GM18507 (cell line): Measurements from ENCODE around the gene COPS7A.

Experiments used
- DNase-seq: peaks from one replicate; pipeline ENCODE4 v3.0.0; 2011; ENCODE audit warnings: low read depth; ENCODE audit not compliant: insufficient read length; ENCODE audit errors: extremely low spot score
- FAIRE-seq: peaks from 2 replicates; lab custom pipeline; 2011; peaks lifted over from hg19 to GRCh38; lab: Jason Lieb, UNC

COPS7A gene

DNA sequence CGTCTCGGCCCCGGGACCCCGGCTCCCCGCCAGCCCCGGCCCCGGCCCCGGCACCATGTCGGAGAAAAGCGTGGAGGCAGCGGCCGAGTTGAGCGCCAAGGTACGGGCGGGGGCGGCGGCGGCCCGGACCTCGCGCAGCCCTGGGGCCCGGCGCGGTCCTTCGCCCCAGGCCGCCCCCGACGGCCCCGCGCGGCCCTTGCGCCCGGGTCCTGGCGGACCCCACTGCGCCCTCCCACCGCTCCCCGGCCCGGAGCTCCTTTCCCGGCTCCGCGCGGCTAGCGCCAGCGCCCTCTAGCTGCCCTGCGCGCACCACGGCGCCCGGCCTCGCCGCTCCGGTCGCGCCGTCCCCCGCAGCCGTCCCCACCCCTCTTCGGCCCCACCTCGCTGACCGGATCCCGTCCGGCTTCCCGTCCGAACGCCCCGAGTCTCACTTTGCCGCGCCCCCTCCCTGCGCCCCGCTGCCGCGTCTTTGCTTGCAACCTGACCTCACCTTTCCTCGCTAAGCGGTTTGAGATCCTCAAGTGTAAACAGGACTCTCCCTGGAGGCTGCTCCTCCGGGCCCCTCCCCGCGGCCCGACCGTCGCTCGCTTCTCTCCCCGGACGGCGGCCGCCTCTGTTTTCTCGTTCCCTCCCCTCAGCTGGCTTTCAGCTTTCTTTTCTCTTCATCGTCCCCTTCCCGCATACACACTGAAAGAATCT lies 43.0 kb downstream of the COPS7A start:
- DNase-seq = peak; percentile 63
- peak; percentile 81 for FAIRE-seq

DNA sequence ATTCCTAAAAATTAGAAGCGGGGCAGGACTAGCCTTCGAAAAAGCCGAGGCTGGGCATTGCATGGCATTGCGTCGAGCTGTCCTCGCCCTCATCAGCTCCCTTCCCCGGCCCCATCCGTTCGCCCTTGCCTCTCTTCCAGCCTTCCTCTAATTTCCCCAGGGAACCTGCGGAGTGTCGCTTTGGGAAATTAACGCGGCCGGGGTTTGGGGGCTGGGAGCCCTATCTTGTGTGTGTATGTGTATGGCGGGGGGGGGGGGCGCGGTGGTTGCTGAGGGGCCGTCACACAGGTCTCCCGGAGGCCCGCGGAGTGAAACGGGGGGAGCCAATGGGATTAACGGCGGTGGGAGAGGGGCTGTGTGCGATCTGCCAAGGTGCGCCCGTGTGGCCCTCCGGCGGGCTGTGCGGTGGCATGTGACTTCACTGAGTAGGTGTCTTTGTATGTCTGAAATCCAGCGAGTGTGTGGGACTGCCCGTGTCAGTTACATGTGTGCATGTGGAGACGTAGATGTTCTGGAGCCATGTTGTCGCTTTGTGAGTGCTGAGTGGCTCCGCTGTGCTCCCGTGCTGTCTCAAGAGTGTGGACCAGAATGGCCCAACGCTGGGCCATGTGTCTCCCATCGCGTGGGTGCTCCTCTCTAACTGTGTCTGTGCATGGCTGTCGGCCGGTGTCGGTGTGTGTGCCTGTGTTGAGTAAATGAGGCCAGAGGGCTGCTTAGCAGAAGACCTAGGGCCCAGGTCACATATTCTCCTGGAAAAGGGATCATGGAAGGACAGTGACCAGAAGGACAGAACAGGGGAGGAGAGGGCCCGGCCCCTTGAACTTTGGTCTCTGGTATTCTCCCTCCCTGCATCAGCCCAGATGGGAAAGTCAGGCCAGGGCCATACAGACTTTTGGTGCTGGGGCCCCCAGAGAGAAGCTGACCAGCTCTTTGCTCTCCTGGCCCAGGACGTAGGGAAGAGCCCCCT lies 43.8 kb downstream of the COPS7A start:
- FAIRE-seq (no peak), DNase-seq (no peak)

DNA sequence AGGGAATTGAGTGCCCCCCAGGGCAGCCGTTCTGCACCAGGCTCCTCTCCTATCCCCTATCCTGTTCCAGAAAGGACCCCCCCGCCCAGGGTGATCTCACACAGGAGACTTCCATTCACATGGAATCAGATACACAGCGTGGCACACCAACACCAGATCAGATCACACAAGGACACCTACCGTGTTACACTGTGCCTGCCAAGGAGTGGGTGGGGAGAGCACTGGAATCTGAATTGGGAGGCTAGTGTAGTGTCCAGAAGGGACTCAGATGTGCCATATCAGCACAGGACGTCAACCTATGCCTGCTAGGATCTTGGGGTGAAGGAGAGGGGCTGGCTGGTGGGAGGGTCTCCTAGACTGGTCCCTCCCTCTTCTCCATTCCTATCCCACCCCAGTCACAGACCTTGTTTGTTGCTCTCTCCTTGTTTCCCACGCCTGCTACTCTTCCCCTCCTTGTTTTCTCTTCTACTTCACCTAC lies 44.6 kb downstream of the COPS7A start:
- no peak for DNase-seq
- FAIRE-seq = no peak

DNA sequence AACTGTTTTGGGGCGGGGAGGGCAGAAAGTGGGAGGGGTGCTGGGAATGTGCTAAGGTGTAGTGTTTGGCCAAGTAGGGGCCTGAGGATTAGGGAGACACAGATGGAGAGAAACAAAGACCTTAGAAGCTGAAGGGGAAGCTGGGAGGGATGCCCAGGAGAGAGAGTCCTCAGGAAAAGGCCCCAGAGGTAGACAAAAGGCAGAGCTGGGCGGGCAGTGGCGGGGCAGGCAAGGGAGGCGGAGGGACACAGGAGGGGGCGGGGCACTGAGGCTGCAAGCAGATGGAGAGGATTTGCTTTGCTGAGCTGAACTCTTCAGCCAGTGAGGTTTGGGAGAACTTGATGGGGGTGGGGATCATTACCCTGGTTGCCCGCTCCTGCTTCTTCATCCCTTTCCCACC lies 45.1 kb downstream of the COPS7A start:
- FAIRE-seq = no peak
- no peak for DNase-seq

DNA sequence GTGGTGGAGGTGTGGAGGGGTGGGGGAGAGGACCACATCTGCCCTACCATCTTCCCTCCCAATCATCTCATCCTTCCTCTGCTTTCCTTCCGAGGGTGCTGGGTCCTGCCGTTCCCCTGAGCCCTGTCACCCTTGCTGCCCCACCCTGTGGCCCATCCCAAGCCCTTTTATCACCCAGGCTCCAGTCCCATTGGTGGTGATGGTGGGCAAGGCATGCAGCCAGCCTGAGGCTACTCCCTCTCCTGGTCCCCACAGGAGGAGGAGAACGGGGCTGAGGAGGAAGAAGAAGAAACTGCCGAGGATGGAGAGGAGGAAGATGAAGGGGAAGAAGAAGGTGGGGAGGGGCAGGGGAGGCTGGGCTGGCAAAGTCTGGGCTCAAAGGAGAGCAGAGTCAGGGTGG lies 45.8 kb downstream of the COPS7A start:
- DNase-seq = no peak
- FAIRE-seq = no peak

DNA sequence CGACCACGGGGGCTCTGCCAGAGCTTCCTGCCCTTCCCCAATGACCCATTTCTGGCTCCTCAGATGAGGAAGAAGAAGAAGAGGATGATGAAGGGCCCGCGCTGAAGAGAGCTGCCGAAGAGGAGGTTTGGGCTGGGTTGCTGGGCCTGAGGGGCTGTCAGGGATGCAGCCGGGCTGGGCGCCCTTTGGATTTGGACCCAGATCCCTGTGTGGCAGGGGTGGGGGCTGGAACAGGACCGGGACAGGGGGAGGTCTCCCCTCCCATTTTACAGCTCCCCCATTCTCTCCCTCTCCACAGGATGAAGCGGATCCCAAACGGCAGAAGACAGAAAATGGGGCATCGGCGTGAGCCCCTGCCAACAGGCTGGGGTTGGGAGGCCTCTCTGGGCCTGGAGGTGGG lies 46.2 kb downstream of the COPS7A start:
- DNase-seq = no peak
- FAIRE-seq = no peak

DNA sequence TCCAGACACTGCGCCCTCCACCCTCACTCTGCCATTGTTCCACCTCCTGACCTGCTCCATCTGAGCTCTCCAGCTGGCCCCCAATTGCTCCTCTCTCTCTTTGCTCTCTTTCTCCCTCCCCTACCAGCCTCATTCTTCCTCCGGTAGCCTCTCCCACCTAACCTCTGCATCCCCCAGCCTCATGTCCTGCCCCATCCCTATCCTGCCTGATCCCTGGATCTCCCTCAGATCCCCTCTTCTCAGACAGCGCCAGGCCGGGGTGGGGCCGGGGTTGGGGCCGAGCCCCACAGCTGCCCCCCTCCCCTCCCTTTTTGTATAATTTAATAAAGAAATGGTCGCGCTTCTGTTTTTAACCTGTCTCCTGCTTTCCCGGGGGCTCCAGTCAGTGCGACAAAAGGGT lies 46.8 kb downstream of the COPS7A start:
- FAIRE-seq (no peak), DNase-seq (no peak)

DNA sequence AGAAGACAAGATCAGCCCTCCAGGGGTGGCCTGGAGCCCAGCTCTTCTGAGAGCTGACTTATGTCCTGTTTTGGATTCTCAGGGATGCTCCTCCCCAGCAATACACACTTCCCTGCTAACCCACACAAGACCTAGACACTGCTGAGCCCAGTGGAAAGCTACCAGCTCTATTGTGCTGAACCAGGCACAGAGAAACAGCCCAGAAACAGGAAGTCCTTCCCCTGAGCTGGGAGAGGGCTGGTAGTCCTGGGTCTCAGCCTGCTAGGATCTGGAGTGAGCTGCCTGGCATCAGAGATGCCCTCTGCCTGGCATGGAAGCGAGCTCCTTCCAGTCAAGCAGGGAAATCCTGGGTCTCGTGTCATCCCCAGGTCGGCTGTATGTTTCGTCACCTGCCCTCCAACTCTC lies 47.2 kb downstream of the COPS7A start:
- DNase-seq (no peak), FAIRE-seq (no peak)

DNA sequence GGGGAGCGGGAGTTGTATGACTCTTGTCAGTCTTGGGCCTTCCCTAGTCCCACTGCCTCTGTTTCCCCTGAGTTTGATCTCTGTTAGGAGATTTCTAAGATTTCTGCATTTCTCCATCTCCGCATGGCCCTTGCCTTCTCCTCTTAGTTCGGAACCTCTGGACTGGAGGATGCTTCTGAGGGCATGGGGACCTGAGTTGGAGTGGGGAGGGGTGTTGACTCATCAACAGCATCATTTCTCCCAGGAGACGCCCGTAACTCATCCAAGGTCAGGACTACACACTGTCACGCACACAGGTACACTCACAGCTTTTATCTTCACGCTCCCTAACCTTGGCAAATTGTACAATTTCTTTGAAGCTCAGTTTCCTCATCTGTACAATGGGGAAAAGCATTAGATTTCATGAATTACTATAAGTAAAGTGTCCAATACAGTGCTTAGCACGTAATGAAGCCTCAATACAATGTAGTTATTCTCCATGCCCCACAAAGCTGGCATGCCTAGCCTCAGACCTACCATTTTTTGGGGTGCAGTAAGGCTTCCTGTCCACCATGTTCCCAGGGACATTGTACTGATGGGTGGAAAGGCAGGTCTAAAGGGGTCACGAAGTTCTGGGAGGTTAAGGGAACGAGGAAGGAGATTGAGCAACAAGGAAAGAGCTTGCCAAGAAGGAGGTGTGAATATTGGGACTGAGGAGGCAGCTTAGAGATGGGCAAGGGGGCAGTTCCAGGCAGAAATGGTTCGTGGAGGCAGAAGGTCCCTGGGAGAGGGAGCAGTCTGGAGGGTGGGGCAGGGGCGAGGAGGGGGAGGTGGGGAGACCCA lies 47.9 kb downstream of the COPS7A start:
- DNase-seq (no peak), FAIRE-seq (no peak)

DNA sequence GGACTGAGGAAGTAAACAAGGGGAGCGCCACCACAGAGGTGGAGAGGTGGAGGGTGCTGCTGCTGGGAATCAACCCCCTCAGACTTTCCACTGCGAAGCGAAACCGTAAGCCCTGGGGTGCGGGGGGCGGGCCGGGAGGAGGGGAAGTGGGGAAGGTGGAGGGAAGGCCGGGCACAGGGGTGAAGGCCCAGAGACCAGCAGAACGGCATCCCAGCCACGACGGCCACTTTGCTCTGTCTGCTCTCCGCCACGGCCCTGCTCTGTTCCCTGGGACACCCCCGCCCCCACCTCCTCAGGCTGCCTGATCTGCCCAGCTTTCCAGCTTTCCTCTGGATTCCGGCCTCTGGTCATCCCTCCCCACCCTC lies 48.5 kb downstream of the COPS7A start, which contains the start of gene LAG3:
Gene LAG3, plus strand, starts transcription at position 190 of the 365 bp plus-strand sequence. CDS start 333 bp downstream, outside the sequence.
- DNase-seq = no peak
- peak; percentile 65 for FAIRE-seq

DNA sequence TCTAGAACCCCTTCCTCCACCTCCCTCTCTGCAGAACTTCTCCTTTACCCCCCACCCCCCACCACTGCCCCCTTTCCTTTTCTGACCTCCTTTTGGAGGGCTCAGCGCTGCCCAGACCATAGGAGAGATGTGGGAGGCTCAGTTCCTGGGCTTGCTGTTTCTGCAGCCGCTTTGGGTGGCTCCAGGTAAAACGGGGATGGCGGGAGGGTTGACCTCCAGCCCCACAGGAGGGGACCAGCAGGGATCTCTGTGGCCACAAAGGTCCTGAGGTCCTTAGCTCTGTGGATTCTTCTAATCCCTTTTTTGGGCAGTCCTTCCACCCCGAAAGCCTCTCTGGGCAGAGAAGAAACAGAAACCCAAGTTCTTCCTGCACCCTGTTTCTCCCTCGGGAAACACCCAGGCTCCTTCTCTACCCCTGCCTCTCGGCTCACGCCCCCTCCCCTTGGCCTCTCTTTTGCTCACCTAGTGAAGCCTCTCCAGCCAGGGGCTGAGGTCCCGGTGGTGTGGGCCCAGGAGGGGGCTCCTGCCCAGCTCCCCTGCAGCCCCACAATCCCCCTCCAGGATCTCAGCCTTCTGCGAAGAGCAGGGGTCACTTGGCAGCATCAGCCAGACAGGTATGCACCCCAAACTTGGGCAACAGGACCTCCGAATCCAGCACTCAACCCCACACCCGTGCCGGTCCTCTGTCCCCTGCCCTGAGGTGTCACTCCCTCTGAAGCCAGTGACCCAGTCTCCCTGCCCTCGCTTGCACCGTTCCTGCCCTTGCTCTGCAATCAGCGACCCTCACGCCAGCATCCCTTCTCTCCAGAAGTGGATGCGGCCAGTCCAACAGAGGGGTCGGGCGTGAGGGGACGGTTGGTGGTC lies 49.1 kb downstream of the COPS7A start:
- FAIRE-seq (peak; percentile 72), DNase-seq (no peak)

DNA sequence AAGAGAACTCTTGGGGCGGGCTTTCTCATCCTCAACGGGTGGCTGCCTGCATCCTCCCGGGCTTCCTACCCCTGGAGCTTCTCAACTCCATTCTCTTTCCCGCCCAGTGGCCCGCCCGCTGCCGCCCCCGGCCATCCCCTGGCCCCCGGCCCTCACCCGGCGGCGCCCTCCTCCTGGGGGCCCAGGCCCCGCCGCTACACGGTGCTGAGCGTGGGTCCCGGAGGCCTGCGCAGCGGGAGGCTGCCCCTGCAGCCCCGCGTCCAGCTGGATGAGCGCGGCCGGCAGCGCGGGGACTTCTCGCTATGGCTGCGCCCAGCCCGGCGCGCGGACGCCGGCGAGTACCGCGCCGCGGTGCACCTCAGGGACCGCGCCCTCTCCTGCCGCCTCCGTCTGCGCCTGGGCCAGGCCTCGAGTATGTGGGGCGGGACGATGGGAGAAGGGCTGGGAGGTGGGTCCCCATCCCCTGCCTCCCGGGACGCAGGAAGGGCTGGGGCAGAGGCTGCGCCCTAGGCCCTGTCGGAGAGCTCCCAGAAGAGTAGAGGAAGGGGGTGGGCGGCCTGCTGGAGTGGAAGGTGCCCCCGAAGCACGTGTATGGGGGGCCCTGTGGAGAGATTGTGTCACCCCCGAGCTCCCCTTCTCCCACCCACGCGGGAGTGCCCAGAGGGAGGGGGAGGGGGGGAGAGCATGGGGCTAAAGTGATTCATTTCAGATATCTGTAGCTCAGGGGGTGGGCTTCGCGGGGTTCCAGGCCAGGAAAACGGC lies 49.9 kb downstream of the COPS7A start:
- FAIRE-seq = peak; percentile 52
- no peak for DNase-seq

DNA sequence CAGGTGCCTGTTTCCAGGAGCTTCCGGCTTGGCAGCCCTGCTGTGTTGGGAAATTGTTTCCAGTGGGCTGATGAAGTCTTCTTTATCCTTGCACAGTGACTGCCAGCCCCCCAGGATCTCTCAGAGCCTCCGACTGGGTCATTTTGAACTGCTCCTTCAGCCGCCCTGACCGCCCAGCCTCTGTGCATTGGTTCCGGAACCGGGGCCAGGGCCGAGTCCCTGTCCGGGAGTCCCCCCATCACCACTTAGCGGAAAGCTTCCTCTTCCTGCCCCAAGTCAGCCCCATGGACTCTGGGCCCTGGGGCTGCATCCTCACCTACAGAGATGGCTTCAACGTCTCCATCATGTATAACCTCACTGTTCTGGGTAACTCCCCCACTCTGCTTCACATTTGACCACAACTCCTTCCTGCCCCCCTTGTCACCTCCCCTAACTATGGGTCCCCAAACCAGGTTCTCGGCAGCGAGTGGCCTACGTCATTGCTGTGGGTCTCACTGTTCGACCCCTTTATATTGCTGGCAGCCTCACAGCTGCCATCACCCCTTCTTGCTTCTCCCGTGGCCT lies 50.7 kb downstream of the COPS7A start:
- DNase-seq (no peak), FAIRE-seq (peak; percentile 21)

DNA sequence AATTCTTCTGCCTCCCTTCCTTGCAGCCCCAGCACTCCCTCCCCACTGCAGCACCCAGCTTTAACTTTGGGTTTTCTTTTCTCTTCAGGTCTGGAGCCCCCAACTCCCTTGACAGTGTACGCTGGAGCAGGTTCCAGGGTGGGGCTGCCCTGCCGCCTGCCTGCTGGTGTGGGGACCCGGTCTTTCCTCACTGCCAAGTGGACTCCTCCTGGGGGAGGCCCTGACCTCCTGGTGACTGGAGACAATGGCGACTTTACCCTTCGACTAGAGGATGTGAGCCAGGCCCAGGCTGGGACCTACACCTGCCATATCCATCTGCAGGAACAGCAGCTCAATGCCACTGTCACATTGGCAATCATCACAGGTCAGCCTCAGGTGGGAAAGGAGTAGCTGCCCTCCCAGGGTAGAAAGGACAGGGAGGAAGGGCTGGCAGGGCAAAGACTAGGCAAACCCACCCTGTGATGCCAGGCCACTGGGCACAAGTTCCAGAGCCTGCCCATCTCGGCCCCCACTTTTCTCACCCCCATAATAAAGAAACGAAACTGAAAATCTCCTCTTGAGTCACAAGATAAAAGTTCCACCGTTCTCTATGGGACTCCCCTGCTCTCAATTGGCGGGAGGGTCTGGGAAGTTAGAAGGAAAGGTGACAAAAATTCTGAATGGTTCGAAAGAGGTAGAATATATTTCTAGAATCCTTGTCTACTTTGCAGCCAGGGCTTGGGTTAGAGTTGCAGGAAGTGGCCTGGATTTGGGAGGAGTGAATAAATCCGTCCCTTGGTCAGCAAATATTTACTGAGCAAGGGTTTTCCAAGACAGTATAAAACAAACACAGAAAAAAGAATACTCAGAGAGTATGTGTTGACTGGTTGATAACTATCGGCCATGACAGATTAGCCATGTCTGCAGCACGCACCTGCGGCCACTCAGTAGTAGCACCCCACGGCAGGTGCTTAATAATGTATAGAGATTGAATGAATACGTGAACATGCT lies 51.6 kb downstream of the COPS7A start:
- no peak for DNase-seq
- FAIRE-seq = peak; percentile 63

DNA sequence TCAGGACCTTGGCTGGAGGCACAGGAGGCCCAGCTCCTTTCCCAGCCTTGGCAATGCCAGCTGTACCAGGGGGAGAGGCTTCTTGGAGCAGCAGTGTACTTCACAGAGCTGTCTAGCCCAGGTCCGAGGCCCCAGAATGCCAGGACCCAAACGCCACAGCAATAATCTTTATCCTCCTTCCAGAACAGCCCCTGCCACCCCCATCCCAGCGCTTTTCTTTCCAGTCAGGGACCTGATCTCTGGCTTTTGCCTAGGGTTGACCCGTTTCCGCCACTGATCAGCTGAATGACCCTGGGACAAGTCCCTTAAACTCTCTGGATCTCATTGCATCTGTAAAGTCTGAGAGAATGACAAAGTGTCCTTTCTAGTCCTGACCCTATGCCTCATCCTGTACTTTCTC lies 53.5 kb downstream of the COPS7A start:
- FAIRE-seq = no peak
- no peak for DNase-seq

DNA sequence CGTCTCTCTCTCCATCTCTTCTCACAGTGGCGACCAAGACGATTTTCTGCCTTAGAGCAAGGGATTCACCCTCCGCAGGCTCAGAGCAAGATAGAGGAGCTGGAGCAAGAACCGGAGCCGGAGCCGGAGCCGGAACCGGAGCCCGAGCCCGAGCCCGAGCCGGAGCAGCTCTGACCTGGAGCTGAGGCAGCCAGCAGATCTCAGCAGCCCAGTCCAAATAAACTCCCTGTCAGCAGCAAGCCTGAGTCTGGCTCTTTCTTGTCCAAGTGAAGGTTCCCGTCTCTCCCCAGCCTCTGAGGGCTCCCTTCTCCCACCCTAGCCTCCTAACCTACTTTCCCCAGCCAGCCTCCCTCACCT lies 54.3 kb downstream of the COPS7A start:
- DNase-seq (no peak), FAIRE-seq (peak; percentile 5)
